CD4-positive, alpha-beta T cell (primary cell): ENCODE results near the gene CDC14A. TPM values are rescaled to one million over a fixed set of nuclear protein-coding genes. Genes with fewer than 3 reads are reported as not detected.

Experiments
- ATAC-seq: fragments of 200-7000 bp; cut with Tn5 transposase; one replicate; pipeline ENCODE4 v1.10.0; 2022; ENCODE audit warnings: mild to moderate bottlenecking; ENCODE audit not compliant: poor library complexity
- CTCF ChIA-PET: fragments of 350-600 bp; sonication (Branson Sonifier 250); formaldehyde crosslinking; loops from one replicate; lab custom pipeline; 2021; ENCODE audit warnings: antibody characterized with exemption, inconsistent platforms; lab: Charles Lee
- POLR2A ChIA-PET: fragments of 350-600 bp; sonication (Branson Sonifier 250); formaldehyde crosslinking; loops from one replicate; lab custom pipeline; 2021; ENCODE audit warnings: antibody characterized with exemption, inconsistent platforms; lab: Charles Lee
- DNase-seq, 14 experiments: peaks; one replicate each; pipeline ENCODE4 v3.0.0-alpha.2; 2013 to 2020; ENCODE audit warnings: mixed read lengths in 2 of 14
- H3K27ac ChIP-seq, 2 donors: one replicate each; pipeline versions ENCODE4 v1.5.1 to v1.7.0; 2013; ENCODE audit warnings: low read length in 2 of 2, low read depth in 1 of 2, mild to moderate bottlenecking in 1 of 2
- H3K27me3 ChIP-seq, 2 experiments: 1 replicate in 1 of 2; 2 replicates in 1 of 2; pipeline versions ENCODE4 v1.6.1 to v1.7.0; 2013; ENCODE audit warnings: low read length in 2 of 2, control low read depth in 1 of 2, mild to moderate bottlenecking in 1 of 2, moderate library complexity in 1 of 2; ENCODE audit not compliant: insufficient read depth in 2 of 2, control insufficient read depth in 1 of 2
- H3K36me3 ChIP-seq: one replicate; pipeline ENCODE4 v1.6.1; 2013; ENCODE audit warnings: low read length, control low read depth; ENCODE audit not compliant: insufficient read depth
- H3K4me1 ChIP-seq: one replicate; pipeline ENCODE4 v1.6.1; 2013; ENCODE audit warnings: low read length, control low read depth; ENCODE audit not compliant: insufficient read depth
- H3K4me3 ChIP-seq: one replicate; pipeline ENCODE4 v1.5.1; 2013; ENCODE audit warnings: mild to moderate bottlenecking, low read length, moderate library complexity
- H3K9me3 ChIP-seq, 2 experiments: 1 replicate in 1 of 2; 2 replicates in 1 of 2; pipeline versions ENCODE4 v1.6.1 to v1.7.0; 2013; ENCODE audit warnings: low read length in 2 of 2, mild to moderate bottlenecking in 2 of 2, control low read depth in 1 of 2, moderate library complexity in 1 of 2; ENCODE audit not compliant: control insufficient read depth in 1 of 2, insufficient read depth in 1 of 2
- H3K27ac Mint-ChIP-seq: one replicate; pipeline ENCODE4 v1.8.0; 2020; ENCODE audit warnings: mixed read lengths
- H3K27me3 Mint-ChIP-seq: one replicate; pipeline ENCODE4 v1.8.0; 2021; ENCODE audit warnings: mixed read lengths
- H3K36me3 Mint-ChIP-seq: one replicate; pipeline ENCODE4 v1.8.0; 2021; ENCODE audit warnings: low read depth, mixed read lengths
- H3K4me1 Mint-ChIP-seq: one replicate; pipeline ENCODE4 v1.8.0; 2021; ENCODE audit warnings: low read depth, mixed read lengths
- H3K4me3 Mint-ChIP-seq: one replicate; pipeline ENCODE4 v1.8.0; 2020; ENCODE audit warnings: mild to moderate bottlenecking, mixed read lengths
- H3K9me3 Mint-ChIP-seq: one replicate; pipeline ENCODE4 v1.8.0; 2020; ENCODE audit warnings: mixed read lengths
- intact Hi-C, 2 experiments: fragments of 100-400 bp; cut with DNase I in 1 of 2; cut with micrococcal nuclease in 1 of 2; formaldehyde crosslinking; loops; one replicate each; pipeline versions ENCODE4 v1.15.1 to v1.9.0; 2023 to 2025; cut with DNase I, micrococcal nuclease
- total RNA-seq, 174 experiments: library from RNA in 2 of 174; stranded (reverse) in 2 of 174; gene quantifications; one replicate each; pipeline ENCODE4 v1.2.3 and lab custom pipeline; 2021 to 2026
- TF ChIP-seq, protein P1 (sequence below): fragments of 200-600 bp; IDR thresholded peaks from one replicate; pipeline ENCODE4 v1.8.0; 2022; ENCODE audit warnings: antibody characterized with exemption, mild to moderate bottlenecking

Gene CDC14A
- total RNA-seq, 2 experiments from 2014 or later, result 174 to 182 TPM

DNA sequence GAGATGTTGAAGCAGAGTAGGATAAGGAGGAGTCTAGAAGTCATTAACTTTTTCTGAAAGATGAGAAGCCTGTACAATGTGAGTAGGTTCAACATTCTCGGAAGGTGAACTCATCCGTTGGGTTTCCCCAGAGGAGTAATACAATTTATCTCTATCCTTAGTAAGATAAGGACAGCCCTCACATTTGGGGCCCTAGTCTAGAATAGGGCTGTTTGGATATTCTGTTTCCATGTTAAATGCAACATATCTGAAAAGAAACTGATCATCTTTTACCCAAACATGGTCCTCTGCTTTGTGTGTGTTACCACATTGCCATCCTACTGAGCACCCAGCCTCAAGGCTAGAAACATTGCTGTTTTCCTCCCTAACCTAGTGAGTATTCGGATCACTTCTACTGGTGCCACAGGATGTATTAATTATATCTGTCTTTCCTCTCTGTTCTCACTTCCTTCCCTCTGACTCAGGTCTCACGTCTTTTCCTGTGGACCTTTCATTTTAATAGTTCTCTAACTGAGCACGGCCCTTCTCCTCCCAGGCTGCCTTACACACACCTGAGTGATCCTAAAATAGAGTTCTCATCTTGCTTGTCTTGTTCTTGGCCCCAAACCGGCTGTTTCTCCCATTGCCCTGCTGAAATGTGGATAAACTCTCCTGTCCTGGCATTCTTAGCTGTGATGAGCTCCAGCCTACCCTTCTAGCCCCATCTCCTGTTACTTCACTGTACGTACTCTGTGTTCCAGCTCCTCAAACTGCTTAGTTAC, 91.7 kb downstream of the CDC14A start:
- Mint-ChIP-seq H3K9me3 (peaks cover 2% of the 10 kb centered on the region), H3K27ac (peak overlapping the region; percentile 94), H3K4me3 (peak overlapping the region; percentile 63), H3K27me3 (no peaks in the 10 kb centered on the region), H3K36me3 (peaks cover 85% of the 10 kb centered on the region), H3K4me1 (peaks cover 93% of the 10 kb centered on the region)
- Histone ChIP-seq H3K9me3 (no peaks in the 10 kb centered on the region), H3K27ac (peak overlapping the region; percentile 95 to 98), H3K27me3 (no peaks in the 10 kb centered on the region), H3K4me3 (peak overlapping the region; percentile 16), H3K4me1 (peaks cover 61% of the 10 kb centered on the region), H3K36me3 (peaks cover 31% of the 10 kb centered on the region)
- ChIA-PET POLR2A (interaction anchor here (0.6 to 2.6 kb wide), 12 partner anchors 9 to 165 kb away, joined by 3 to 18 read pairs (median 3); partner anchors contain the start of gene CDC14A), CTCF (interaction anchor here (1.0 to 2.4 kb wide), 4 partner anchors 11 to 53 kb away, joined by 3 to 8 read pairs (median 4); no protein-coding TSS in a partner anchor)
- DNase-seq (peak in 4 of 14 experiments; percentile 46 to 84 (median 68)), ATAC-seq (peak; percentile 25)
- intact Hi-C loops, result loop anchor here in 1 of 2 experiments (2.0 to 10.0 kb wide), 3 partner anchors 15 to 89 kb away; partner anchors contain the start of gene CDC14A
- TF ChIP-seq, protein P1, sequence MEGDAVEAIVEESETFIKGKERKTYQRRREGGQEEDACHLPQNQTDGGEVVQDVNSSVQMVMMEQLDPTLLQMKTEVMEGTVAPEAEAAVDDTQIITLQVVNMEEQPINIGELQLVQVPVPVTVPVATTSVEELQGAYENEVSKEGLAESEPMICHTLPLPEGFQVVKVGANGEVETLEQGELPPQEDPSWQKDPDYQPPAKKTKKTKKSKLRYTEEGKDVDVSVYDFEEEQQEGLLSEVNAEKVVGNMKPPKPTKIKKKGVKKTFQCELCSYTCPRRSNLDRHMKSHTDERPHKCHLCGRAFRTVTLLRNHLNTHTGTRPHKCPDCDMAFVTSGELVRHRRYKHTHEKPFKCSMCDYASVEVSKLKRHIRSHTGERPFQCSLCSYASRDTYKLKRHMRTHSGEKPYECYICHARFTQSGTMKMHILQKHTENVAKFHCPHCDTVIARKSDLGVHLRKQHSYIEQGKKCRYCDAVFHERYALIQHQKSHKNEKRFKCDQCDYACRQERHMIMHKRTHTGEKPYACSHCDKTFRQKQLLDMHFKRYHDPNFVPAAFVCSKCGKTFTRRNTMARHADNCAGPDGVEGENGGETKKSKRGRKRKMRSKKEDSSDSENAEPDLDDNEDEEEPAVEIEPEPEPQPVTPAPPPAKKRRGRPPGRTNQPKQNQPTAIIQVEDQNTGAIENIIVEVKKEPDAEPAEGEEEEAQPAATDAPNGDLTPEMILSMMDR, result no peak

DNA sequence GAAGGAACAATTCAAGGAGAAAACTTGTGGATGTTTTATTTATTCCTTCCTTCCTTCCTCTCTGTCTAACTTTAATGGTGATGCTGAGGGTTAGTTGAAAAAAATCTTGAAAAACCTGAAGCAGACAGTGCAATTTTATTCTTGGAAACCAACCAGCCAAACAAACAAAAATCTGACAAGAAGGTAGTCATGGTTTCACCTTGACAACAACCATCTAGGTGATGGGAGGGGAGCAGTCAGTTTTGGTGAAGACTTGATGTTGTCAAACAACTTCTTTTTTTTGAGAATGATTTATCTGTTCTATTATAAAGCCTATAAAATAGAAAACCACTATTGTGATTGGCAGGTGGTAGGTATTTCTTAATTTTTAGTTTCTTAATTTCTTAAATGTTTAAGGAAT, 93.3 kb downstream of the CDC14A start:
- peak overlapping the region; percentile 95 to 98 for H3K27ac ChIP-seq
- peaks cover 35% of the 10 kb centered on the region for H3K36me3 ChIP-seq
- peak overlapping the region; percentile 94 for H3K27ac Mint-ChIP-seq
- H3K27me3 Mint-ChIP-seq, result no peaks in the 10 kb centered on the region
- ChIA-PET POLR2A (interaction anchor here (0.7 to 2.6 kb wide), 6 partner anchors 22 to 92 kb away, joined by 3 to 18 read pairs (median 4); partner anchors contain the start of gene CDC14A), CTCF (interaction anchor here (0.9 to 2.4 kb wide), 4 partner anchors 10 to 48 kb away, joined by 3 to 11 read pairs (median 6); no protein-coding TSS in a partner anchor)
- H3K27me3 ChIP-seq, result no peaks in the 10 kb centered on the region
- peak overlapping the region; percentile 59 for H3K4me3 Mint-ChIP-seq
- no peaks in the 10 kb centered on the region for H3K9me3 ChIP-seq
- H3K9me3 Mint-ChIP-seq, result peaks cover 5% of the 10 kb centered on the region
- TF ChIP-seq, protein P1, result no peak
- DNase-seq (peak in 6 of 14 experiments; percentile 22 to 93 (median 75)), ATAC-seq (peak; percentile 62)
- peaks cover 93% of the 10 kb centered on the region for H3K4me1 Mint-ChIP-seq
- peaks cover 61% of the 10 kb centered on the region for H3K4me1 ChIP-seq
- intact Hi-C loops, result loop anchor here in 1 of 2 experiments (2.0 to 10.0 kb wide), 3 partner anchors 13 to 792 kb away; partner anchors contain the start of genes CDC14A and S1PR1
- no peak overlapping the region for H3K4me3 ChIP-seq
- peaks cover 90% of the 10 kb centered on the region for H3K36me3 Mint-ChIP-seq

DNA sequence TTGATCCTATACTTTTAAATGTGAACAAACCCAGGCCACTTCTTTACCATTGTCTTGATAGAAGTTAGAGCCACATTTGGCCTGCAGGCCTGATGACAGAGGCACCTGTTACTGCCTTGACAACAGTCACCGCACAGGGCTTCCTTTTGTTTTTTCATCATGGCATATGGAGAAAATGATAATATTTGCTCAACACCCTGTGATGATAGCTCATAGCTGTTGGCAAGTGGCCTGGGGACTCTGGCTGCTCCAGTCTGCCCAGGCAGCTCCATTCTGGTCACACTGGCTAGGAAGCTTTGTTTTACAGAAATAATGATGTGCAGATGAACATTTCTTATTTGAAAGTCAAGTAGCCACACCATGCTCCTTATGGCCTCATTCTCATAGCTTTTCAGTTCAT, 96.1 kb downstream of the CDC14A start:
- peaks cover 42% of the 10 kb centered on the region for H3K36me3 ChIP-seq
- TF ChIP-seq, protein P1, result no peak
- peaks cover 97% of the 10 kb centered on the region for H3K4me1 Mint-ChIP-seq
- ChIA-PET CTCF (interaction anchor here (1.6 to 2.4 kb wide), 2 partner anchors 11 to 25 kb away, joined by 14 to 16 read pairs; no protein-coding TSS in a partner anchor), POLR2A (interaction anchor here (0.6 to 1.5 kb wide), 7 partner anchors 8 to 448 kb away, joined by 3 to 7 read pairs (median 4); no protein-coding TSS in a partner anchor)
- intact Hi-C loops, result loop anchor here in 1 of 2 experiments (5.0 to 10.0 kb wide), 2 partner anchors 94 to 789 kb away; partner anchors contain the start of genes CDC14A and S1PR1
- DNase-seq (no peak), ATAC-seq (no peak)
- H3K27ac Mint-ChIP-seq, result peak overlapping the region; percentile 94
- H3K4me3 Mint-ChIP-seq, result peak overlapping the region; percentile 54
- peak overlapping the region; percentile 15 to 42 for H3K27ac ChIP-seq
- H3K4me1 ChIP-seq, result peaks cover 71% of the 10 kb centered on the region
- peaks cover 5% of the 10 kb centered on the region for H3K9me3 Mint-ChIP-seq
- no peaks in the 10 kb centered on the region for H3K27me3 Mint-ChIP-seq
- peaks cover 95% of the 10 kb centered on the region for H3K36me3 Mint-ChIP-seq
- no peak overlapping the region for H3K4me3 ChIP-seq
- no peaks in the 10 kb centered on the region for H3K9me3 ChIP-seq
- no peaks in the 10 kb centered on the region for H3K27me3 ChIP-seq
